Activated CD4-positive, alpha-beta T cell treated with anti-CD3 and anti-CD28 coated beads, Interleukin-2, amount 50 U/mL, for 24 hours (primary cell): Measurements from ENCODE around the gene ARMC3.
"Not testable (repeated sequence)": the region's sequence is repeated elsewhere in the genome, so short reads cannot be mapped to it uniquely, and the experiment has no call there.

Experiments
- DNase-seq, 2 donors: peaks; one replicate each; pipeline ENCODE4 v3.0.0-alpha.2; 2020; ENCODE audit warnings: low read depth in 1 of 2, low spot score in 1 of 2

The ARMC3 gene

DNA sequence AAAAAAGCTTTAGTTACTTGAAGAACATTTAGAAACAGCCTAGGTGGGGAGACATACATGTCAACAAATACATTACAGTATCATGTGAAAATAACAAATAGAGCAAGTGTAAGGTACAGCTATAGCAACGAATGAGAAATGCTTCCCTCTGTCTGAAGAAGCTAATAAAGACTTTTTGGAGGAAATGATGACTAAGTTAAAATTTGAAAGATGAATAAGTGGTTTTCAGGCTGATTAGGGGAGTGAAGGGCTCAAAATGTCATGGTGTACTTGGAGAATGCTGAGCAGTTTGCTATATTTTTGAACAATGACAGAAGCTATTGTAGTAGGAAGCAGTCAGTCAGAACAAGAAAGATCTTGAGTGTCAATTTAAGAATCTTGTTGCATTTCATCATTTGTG lies 2.8 kb upstream of the ARMC3 start:
- DNase-seq, result no peak

DNA sequence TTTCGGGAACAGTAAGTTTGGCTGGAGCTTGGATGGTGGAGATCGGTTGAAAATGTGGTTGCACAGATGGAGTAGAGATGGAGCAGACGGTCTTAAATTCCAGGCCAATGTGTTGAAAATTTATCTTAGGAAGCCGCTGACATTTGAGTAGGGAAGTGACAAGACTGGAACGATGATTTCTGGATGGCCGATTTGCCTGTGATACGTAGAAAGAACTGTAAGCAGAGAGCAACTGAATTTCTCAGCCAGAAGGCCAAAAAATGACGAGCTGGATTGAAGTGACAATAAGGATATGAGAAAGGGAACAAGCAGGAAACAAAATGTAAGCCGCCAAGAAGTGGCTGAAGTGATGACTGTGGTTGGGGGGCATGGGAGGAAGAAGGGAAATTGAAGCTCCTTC lies 687 bp upstream of the ARMC3 start:
- no peak for DNase-seq

DNA sequence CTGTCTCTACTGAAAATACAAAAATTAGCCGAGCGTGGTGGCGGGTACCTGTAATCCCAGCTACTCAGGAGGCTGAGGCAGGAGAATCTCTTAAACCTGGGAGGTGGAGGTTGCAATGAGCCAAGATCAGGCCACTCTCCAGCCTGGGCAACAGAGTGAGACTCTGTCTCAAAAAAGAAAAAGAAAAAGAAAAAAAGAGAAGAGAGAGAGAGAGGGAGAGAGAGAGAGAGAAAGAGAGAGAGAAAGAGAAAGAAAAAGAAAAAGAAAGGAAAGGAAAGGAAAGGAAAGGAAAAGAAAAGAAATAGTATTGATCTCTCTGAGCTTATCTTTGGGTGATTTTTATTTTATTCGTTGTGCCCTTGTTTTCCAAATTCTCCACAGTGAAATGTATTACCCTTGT lies 1.2 kb downstream of the ARMC3 start:
- not testable (repeated sequence) for DNase-seq

DNA sequence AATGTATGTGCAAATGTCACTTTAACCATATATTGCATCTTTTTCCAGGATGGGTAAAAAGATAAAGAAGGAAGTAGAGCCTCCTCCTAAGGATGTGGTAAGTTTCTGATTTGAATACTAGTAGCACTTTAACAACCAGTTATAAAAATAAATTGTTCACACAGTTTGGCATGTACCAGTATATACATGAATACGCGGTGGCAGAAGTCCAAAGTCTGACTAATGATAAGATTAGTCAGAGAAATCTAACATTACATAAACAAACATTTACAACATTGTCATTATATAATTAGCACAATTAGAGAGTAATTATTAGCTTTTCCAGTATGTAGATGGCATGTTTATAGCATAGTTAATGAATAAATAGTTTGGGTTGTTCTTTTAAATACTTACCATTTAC lies 4.1 kb downstream of the ARMC3 start:
- no peak for DNase-seq

DNA sequence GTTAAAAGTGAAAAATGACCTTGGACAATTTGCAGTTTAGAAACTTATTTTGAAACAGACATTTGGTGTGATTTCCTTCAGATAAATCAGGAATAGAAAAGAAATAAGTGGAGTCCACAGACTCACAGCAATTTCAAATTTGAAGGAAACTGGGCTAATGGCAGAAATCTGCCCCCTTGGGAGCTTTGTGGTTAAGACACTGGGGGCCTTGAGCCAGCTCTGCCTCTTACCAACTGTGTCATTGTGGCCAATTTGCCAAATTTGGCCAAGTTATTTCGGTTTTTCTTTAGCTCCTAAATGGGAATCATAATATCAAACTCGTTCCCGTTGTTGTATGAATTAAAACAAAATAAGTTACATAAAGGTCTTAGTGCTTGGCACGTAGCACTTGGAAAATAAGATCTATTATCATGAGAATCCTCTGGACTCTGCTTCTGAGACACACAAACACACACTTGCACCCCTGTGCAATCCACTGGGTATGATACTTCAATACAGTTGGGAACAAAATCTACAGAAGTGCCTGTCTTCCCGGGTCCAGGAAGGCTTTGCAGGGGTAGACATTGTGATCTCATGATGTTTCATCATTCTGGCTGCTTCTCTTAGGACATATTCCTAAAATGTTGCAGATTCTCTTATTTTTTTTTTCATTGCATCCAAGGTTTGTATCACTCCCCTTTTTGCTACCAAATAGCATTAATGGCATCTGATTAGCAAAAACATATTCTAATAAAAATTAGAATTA lies 4.9 kb downstream of the ARMC3 start:
- no peak for DNase-seq

DNA sequence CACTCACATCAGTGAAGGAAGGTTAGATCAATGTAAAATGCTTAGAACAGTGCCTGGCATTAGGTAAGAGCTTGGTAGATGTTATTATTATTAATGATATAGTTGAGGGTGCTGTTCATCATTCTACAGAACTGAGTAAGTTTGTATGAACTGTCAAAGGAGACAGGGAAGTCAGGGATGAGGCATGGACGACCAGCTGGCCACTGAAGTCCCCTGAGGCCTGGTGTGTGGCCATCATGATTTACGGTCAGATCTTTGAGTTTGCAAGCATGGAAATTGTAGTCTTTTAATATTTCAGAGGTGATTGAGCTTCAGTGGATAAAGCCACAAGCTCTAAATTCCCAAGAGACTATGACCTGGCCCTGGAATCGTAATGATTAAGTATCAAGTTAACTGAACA lies 6.9 kb downstream of the ARMC3 start:
- DNase-seq, result no peak

DNA sequence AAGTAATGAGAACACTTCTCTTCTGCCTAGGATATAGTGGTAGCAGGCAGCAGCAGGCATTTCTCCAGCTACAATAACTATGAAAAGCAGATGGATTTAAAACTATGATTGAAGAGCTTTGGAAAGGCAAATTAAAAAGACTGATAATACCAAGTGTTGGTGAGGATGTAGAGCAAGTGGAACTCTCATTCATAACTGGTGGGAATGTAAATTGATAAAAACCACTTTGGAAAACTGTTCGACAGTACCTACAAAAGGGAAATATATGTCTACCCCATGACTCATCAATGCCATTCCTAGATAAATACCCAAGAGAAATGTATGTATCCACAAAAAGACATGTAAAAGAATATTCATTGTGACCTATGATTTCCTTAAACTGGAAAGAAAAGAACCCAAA lies 14.6 kb downstream of the ARMC3 start:
- no peak for DNase-seq

DNA sequence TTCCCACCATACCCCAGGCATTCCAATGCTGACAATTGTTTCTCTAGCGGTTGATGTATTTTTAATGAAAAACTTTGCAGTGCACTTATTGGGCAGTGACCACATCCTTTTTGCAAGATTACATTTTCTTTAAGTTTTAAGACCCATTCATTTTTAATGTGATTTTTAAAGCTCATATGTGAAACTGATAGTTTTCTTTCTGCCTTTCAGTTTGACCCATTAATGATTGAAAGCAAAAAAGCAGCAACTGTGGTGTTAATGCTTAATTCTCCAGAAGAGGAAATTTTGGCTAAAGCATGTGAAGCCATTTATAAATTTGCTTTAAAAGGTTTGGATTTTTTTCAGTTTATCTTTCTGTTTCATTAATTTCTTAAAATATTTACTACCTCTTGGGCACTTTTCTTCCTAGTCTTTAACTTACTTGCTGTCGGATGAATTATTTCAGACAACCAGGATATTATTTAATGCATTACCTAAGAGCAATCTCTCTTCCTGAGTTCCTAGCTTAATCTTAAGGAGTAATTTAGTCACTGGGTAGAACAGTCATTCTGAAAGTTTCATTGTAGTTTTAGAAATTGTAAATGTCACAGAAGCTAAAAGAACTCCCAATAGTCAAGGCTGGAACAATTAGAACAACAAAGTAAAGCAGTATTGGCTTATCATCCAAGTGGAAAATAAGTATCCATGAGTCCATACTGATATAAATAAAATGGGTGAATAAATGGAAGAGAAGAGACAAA lies 18.3 kb downstream of the ARMC3 start:
- DNase-seq, result no peak

DNA sequence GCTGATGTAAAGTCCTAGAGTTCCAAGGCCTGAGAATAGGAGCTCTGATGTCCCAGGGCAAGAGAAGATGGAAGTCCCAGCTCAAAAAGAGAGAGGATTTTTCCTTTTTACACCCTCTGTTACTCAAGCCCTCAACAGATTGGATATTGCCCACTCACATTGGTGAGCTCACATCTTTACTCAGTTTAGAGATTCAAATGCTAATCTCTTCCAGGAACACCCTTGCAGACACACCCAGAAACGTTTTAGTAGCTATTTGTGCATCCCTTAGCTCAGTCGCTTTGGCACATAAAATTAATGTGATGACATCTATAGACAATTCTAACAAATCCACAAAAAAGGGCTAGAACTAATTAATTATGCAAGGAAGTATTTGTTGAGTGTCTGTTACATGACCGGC lies 27.1 kb downstream of the ARMC3 start:
- no peak for DNase-seq

DNA sequence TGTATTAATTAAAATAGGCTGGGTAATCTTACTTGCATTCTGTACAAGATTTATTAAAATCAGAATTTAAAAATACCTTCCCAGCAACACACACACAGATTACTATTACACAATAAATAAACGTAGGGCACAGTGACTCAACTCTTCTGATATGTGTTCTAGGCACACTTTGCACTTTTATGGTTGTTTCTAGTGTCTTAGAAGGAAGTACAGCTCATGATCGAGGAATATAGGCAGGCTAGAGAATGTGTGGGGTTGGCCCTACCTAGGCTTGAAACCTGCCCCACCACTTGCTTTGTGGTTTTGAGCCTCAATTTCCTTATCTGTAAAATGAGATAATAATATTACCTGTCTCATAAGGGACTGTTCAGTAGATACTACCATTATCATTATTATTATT lies 30.5 kb downstream of the ARMC3 start:
- no peak for DNase-seq

DNA sequence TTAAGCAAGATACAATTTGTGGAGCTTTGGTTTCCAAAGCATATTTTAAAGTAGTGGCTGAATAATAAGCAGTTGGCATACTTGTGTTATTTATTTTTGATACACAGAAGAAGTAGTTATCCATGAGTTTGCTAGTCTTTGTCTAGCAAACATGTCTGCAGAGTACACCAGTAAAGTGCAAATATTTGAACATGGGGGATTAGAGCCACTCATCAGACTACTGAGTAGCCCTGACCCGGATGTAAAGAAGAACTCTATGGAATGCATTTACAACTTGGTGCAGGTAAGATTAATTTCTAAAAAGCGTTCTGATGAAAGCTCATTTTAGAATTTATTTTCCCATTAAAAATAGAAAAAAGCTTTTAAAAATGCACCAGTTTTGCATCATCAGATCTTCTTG lies 31.4 kb downstream of the ARMC3 start:
- no peak for DNase-seq

DNA sequence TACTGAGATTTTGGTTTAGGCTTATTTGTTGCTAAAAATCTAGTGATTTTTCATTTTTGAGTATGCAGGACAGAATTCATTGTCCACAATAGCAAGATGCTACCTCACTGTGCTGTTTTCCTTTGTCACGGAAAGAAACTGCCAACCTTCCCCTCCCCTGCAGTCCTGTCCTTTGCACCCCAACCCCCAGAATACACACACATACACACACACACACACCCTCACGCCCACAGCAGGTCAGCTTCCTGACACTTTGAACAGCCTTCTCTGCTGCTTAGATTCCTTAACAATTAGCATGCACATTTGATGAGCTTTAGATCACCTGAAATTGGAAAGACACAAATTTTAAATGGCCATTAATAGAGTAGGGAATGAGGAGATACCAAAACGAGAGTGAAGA lies 32.1 kb downstream of the ARMC3 start:
- no peak for DNase-seq

DNA sequence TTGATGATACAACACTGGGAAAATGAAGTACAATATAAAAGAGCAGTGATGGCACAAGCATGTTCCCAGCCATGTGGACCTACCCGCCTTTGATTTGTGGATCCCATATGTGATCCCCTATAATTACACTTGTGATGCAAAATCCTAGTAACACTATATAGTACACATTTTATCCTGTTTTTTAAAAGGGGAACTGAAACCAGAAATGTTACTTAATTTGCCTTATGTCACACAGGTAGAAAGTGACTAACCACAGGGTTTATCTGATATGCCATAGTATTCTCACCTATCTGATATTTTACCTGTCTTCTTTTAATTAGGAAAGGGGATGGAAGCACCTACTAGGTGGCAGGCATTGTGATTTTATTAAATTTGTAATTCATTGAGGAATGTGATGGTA lies 35.0 kb downstream of the ARMC3 start:
- no peak for DNase-seq

DNA sequence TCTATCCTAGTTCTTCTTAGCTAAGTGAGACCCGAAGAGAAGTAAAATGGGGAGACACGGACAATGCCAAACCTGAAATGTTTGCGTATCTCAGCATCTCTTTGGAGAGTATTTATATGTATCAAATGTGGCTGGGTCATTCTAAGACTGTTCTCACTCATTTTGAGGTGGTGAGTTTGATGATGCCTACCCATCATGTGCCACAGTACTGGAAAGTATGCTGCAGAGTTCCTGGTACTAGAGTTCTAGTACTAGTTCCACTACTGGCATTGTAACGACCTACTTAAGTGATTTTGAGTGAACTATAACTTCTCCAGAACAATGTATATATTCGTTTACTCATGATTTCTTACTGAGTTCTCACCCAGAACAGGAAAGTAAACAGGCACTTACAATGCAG lies 41.9 kb downstream of the ARMC3 start:
- DNase-seq, result no peak

DNA sequence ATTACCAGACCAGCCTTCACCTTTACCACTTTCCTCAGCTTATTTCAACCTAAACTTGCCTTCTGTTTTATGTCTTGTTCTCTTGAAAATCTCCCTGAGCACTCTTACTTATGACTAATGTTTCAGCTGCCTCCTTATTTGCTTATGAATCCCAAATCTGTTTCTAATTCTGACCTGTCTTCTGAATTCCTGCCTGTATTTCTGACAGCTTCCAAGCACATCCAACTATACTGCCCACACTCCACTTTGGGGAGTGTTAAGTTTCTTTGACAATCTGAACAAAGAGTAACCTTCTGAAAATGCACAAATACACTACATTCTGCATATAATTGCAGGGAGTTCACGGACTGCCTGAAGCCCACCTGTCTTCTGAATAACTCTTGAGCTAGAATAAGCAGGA lies 48.7 kb downstream of the ARMC3 start:
- DNase-seq, result no peak

DNA sequence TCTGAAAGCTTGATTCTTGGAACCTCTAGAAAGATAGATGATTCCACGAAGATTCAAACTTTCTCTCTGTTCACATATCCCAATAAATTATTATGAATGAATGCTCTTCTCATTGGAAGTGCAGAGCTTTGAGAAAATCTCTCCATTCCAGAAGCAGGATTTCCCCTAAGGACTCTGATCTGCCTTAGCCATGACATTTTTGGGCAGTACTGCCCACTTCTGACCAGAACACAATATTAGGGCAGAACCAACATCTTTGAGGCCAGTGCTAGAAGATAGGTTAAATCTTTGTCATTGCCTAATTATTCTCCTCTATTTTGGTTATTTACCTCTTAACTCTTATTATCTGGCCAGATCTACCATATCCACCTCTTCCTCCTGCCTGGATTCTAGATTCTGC lies 49.9 kb downstream of the ARMC3 start:
- no peak for DNase-seq

DNA sequence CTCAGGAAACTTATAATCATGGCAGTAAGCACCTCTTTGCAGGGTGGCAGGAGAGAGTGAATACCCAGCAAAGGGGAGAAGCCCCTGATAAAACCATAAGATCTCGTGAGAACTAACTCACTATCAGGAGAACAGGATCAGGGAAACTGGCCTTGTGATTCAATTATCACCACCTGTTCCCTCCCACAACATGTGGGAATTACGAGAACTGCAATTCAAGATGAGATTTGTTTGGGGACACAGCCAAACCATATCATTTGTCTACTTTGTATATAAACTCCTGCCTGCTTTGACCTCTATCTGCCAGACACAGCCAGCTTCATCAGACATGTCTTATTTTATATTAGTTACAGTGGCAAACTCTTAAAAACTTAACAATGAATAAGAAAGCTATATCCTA lies 50.4 kb downstream of the ARMC3 start:
- DNase-seq, result no peak

DNA sequence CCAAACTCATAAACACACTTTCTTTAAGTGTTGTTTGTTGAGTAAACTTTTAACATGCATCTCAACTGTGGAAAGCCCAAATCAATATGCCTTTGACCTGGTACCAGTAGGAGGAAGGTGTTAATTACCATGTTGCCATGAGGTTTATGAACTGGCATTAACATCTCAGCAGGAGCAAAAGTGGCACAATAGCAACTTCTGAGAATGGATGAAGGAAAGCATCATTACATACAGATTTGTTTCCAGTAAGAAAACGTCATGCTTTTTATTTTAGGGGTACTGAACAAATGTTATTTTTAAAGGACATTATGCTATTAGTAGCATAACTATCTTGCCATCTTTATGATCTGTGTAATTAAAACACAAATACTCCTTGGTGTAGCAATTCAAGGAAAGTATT lies 51.1 kb downstream of the ARMC3 start:
- DNase-seq, result no peak

DNA sequence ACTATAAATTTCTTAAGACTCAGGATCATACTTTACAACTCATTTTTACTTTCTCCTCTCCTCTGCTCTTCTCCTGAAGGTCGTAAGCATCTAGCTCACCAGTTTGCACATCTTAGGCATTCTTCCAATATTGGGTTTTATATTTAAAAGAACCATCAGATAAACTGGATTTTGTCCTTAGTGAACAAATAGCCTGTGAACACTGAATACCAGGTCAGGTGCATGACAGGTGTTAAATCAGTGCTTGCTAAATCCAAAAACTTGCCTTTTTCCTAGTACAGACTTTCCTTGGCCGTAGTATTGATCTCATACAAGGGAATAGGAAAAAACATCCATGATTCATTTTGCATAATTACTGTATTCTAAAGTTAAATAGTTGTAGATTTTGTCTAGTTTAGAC lies 53.0 kb downstream of the ARMC3 start:
- DNase-seq, result no peak

DNA sequence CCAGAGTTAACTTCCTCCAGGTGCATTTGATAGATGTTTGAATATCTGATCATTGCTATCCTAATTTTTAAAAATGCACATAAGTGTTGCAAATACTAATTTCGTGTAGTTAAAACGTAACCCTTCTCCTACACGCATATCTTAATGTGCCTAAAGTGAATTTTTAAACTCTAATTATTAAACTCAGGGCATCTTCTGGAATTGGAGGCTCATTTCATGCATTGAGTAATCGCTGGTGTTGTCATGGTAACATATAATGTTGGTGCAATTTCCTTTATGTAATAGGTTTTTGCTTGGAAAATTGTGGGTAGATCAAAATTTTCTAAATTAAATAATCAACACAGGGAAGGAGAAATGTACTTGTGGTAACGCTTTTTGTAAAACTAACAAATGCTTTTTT lies 56.2 kb downstream of the ARMC3 start:
- no peak for DNase-seq

DNA sequence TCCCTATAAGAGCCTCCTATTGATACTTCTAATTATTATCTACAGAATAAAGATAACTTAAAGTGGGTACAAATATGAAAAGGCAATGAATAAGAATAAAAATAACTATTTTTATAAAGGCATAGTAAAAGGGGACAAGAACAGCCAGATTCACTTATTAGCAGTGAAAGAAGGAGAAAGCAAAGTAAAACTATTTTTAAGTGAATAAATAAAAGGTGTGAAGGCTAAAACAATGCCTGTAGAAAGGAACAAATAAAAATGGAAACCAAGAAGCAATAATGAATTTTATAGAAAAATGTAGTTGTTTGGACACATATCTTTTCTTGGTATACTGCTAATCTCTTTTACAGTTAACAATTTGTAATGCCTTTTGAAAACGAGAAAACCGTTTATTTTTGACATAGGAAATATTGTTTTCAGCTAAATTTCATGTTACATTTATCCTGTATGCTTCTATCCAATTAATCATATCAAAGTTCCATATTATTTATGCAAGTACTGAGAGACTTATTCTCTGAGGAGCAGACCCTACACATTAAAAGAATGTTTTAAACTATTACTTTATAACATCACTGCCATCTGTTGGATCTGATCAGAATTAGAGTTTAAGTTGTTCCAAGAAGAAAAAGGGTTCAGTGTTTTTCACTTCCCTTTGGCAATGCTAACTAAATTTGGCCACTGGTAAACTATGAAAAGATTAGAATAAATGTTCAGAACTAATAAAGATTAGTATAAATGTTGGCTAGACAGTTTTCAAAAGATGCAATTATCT lies 59.1 kb downstream of the ARMC3 start:
- no peak for DNase-seq
